GM18511 (cell line): ENCODE results near the gene FRMPD4.
"Not testable (repeated sequence)": the region's sequence is repeated elsewhere in the genome, so short reads cannot be mapped to it uniquely, and the experiment has no call there.

Experiments used
- ATAC-seq: cut with Tn5 transposase; IDR thresholded peaks from one replicate; pipeline ENCODE4 v1.9.1; 2021; ENCODE audit warnings: mild to moderate bottlenecking, moderate library complexity; ENCODE audit not compliant: unreplicated experiment

Gene FRMPD4

DNA sequence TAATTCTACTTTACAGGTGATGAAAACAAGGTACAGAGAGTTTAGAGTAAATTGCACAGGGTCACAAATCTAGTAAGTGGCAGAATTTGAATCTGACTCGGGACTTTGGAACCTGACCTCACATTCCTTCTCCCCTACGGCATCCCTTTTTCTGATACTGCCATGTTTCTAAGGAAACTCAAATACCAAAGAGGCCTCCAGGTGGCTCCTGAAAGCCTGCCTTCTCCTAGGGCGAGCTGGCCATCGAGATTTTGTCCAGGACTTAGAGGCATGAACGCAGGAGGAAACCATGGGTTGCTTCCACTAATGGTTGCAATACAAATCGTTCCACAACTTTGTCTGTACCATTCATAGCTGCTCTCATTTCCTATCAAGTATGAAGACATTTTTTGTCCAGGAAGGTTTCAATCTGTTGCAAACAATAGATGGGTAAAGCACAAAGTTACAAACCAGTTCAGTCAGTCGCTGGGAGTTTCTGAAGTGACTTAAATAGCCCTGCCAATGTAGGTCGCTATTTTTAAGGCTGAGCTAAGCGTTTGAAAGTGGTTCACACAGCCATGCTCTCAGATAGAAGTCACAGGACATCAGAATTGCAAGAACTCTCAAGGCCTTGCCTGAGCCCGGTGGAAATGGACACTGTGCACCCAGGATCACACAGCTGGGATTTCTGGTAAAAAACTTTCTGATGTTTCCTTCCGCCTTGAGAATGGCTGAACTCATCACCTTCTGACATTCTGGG is 356.3 kb downstream of the FRMPD4 start:
- no peak for ATAC-seq

GRCh38 chrX:12496343-12496742 is 358.1 kb downstream of the FRMPD4 start:
- no peak for ATAC-seq

DNA sequence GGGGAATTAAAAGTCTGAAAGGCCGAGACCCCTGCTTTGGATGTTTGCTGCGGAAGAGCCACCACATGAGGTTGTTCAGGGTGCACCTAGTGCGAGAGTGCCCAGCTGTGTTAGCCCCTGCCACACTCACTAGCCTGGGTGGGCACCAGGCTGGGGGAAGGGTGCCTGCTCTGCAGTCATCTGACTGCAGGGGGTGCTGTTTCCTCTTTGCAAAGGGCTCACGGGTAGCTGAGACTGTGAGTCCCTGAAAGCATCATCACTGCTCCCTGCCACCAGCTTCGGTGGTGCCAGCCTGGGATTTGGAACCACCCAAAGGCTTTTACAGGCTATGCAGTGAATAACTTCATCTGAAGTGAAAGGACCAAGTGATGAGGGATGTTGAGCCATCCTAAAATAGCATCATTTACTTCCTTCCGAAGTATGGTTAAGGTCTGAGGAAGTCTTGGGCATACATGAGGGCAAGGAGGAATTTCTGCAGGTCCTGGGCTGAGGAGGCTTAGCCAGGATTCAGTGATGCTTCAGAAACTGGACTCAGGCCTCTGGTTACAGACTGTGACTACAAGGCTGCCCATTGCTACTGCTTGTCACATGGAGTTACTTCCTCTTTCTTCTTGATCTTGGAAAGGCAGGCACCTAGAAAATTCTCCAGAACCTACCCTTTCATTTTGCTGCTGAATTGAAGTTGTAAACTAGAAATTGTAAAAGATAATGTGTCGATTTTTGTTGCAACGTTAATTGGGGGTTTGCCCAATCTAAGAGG is 359.7 kb downstream of the FRMPD4 start:
- peak; percentile 82 for ATAC-seq

- no peak for ATAC-seq
These were observed 366.9 kb downstream of the FRMPD4 start for GRCh38 chrX:12505127-12505526.

GRCh38 chrX:12515384-12515783 is 377.1 kb downstream of the FRMPD4 start:
- peak; percentile 100 for ATAC-seq

- no peak for ATAC-seq
These were observed 388.0 kb downstream of the FRMPD4 start for GRCh38 chrX:12526306-12526705.

- ATAC-seq, result not testable (repeated sequence)
These were observed 399.8 kb downstream of the FRMPD4 start for GRCh38 chrX:12538096-12538495.

DNA sequence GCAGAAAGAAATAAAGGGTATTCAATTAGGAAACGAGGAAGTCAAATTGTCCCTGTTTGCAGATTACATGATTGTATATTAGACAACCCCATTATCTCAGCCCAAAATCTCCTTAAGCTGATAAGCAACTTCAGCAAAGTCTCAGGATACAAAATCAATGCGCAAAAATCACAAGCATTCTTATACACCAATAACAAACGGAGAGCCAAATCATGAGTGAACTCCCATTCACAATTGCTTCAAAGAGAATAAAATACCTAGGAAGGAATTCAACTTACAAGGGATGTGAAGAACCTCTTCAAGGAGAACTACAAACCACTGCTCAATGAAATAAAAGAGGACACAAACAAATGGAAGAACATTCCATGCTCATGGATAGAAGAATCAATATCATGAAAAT is 404.0 kb downstream of the FRMPD4 start:
- ATAC-seq, result not testable (repeated sequence)

DNA sequence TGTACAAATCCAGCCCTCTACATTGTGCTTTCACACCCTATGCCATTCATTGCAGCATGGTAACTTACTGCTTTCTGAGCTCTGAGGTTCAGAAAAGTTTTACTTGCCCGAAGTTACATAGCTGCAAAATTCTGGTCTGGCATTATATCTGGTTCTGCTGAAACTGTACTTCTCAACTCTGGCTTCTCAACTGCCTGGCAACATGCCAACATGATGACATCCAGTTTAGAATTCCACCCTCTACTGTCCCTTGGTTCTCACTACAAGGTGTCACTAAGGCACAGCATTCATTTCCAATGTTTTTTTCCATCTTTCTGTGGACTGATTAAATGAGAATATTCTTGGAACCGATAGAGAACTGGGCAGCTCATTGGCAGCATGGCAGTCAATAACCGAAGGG is 410.1 kb downstream of the FRMPD4 start:
- ATAC-seq, result no peak

GRCh38 chrX:12548746-12549145 is 410.5 kb downstream of the FRMPD4 start:
- no peak for ATAC-seq

DNA sequence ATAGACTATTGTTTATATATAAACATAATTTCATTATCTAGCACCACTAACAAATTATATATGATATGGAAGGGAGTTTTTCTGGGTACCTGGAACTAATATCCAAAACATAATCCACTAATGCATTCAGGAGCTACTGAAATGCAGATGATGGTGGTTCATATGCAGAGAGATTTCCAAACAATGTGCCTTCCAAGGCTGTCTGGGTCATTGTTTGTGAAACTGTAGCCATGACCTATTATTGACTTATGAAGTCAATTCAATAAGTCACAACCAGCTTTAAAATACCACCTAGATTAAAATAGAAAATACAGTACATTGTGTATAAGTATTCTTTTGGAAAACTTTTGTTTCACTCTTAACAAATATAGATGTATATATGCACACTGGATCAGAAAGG is 415.9 kb downstream of the FRMPD4 start:
- ATAC-seq, result no peak

GRCh38 chrX:12563121-12563520 is 424.8 kb downstream of the FRMPD4 start:
- ATAC-seq, result no peak

DNA sequence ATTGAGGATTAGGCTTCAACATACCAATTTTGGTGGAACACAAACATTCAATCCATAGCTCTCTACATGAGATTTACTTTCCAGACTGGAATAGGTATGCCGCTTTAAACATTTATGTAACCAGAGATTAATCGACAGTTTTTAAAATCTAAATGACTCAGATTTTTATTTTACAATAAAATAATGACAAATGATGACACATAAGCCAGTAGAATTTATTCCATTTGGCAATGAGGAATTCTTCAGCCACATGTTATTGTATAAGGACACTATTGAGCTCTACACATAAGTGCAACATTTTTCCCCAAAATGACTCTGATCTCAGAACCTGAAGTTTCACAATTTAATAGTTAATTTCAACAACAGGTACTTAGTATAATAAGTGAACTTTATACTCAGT is 425.9 kb downstream of the FRMPD4 start:
- no peak for ATAC-seq

- no peak for ATAC-seq
These were observed 429.6 kb downstream of the FRMPD4 start for GRCh38 chrX:12567857-12568256.

DNA sequence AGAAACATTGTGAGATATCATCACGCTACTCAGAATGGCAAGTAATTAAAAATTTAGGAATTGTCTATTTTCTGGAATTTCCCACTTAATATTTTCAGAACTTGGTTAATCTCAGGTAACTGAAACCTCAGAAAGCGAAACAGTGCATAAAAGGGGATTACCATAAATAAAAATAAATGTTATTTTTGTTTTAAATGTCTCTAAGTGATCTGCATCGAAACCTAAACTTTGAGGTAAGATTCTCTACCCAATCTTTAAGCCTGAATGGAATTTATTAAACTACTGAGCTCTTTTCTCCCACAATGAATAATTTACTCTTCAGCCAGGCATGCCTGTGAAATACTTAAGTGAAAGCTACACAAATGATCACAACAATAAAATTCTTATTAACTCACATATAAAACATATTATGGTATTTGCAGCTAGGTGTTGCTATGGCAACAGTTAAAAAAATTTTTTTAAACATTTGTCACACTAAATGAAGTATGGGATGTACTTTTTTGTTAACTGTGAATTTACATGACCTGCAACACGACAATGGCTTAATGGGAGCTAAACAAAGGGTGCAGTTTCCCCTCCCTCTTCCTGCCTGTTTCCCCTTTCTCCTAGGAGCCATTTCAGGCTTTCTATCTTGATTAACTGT is 432.7 kb downstream of the FRMPD4 start:
- ATAC-seq, result peak; percentile 62

DNA sequence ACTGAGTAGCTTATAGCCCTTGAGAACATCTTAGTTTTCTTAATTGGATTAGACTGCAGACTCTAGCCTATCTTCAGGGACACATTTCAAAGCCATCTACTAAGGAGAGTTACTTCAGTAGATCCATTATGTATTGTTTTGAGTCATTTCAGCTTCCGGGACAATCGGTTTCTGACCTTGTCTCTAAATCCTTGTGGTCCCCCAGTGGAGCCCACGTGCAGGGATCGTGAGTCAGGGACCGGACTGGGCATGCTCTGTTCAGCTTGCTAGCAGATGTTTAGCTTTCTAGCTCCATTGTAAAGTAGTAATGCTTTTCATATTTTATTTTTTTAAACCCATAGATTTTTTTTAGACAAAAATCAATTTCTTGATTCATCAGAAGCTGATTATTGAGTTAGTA is 441.0 kb downstream of the FRMPD4 start:
- ATAC-seq, result no peak

DNA sequence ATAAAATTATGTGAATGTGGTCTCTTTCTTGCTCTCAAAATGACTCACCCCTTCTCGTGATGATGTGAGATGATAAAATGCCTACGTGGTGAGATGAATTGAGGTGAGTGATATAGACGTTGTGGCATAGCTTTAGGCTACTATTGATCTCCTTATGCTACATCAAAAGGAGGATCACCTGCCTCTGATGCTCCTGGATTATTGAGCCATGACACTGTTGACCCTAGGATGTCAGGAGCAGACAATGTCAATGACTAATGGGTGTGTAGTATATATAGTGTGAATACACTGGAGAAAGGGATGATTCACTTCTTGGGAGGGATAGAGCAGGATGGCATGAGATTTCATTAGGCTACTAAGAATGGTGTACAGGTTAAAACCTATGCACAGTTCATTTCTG is 442.3 kb downstream of the FRMPD4 start:
- ATAC-seq, result no peak

- ATAC-seq, result no peak
These were observed 443.3 kb downstream of the FRMPD4 start for GRCh38 chrX:12581546-12581945.

DNA sequence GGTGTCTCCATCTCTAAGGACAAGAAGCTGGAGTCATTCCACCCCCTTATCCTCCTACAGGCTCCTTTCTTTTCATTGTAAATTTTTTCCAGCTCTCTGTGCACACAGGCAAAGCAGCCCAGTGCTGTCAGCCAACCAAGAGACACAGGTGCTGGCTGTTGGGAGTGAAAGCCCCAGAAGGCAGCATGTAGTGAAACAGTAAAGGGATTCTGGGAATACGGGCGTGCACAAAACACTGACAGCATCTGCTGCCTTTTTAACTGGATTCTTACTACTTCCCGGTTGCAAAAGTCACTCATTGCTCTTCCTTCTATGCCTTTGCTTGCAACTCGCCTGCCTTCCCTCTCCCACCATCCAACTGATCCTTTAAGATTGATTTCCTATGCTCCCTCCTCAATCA is 444.4 kb downstream of the FRMPD4 start:
- no peak for ATAC-seq

DNA sequence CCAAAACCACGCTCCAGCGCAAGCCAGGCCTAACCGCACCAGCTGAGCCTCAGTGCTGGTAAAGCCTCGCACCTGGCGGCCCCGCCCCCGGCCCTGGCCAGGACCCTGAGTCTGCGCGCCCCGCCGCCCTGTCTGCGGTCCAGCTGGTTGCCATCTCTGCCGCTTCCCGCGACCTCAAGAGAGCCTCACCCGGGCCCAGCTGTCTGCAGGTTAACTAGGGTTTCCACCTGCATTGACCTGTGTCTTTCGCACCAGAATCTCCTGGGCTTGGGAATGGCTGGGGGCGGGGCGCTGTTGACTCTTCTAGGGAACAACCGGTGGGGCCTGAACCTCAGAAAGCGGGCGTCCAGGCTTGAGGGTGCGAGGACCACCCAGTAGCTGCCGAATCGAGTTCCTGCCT is 445.3 kb downstream of the FRMPD4 start:
- ATAC-seq, result no peak

DNA sequence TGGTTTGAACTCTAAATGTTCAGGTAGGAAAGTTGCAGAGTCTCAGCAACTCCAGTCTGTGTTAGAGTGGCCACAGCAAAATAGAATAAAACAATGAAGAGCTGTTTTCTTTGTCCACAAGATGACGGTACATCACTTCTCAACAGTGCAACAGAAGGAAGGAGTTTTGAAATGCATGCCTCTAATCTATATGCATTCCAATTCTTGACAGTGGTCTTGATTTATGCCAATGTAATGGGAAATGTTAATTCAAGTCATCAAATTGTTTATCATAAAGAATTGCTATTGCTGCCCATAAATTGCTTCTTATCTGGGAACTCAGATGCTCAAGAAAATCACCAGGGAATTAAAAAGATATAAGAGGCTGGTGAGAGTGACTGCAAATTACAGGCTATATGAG is 457.4 kb downstream of the FRMPD4 start:
- no peak for ATAC-seq

DNA sequence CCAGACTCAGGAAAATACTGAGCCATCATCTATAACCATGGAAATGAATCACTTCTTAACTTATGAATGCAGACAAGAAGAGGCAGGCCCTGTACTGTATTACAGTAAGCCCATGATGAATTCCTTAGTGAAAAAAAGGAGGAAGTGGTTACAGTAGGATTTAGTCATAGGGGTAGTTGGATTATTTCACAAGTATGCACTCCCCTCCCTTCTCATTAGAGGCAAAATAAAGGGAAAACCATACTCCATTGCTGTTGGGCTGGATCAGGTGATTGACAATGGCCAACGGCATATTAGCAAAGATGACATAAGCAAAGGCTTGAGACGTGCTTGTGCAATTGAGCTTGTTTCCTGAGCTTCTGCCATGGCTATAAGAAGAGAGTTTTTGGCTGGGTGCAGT is 471.8 kb downstream of the FRMPD4 start:
- ATAC-seq, result no peak
